Panc1 (cell line): ENCODE measurements around the gene KCNK10. TPM values are rescaled to one million over a fixed set of nuclear protein-coding genes. Genes with fewer than 3 reads are reported as not detected.

Experiments
- ATAC-seq: fragments of 200-7000 bp; cut with Tn5 transposase; 2 replicates; pipeline ENCODE4 v1.9.1; 2020; ENCODE audit warnings: mild to moderate bottlenecking, moderate library complexity
- BruUV-seq: library from RNA; stranded (reverse); fragments of 400-500 nt; replicated peaks from 2 replicates; lab custom pipeline; 2021; lab: Mats Ljungman, UMichigan
- CTCF ChIA-PET: fragments of 300-600 bp; sonication (Branson Sonifier 250); formaldehyde crosslinking; loops from one replicate; lab custom pipeline; 2022; ENCODE audit warnings: antibody characterized with exemption; lab: Charles Lee
- POLR2A ChIA-PET: fragments of 300-600 bp; sonication (Branson Sonifier 250); formaldehyde crosslinking; loops from one replicate; lab custom pipeline; 2022; ENCODE audit warnings: antibody characterized with exemption; lab: Charles Lee
- DNase-seq: peaks from one replicate; pipeline ENCODE4 v3.0.0-alpha.2; 2010; ENCODE audit warnings: low read depth, low spot score
- H3K27ac ChIP-seq: 2 replicates; pipeline ENCODE4 v1.5.1; 2011; ENCODE audit warnings: mild to moderate bottlenecking, low read length, inconsistent platforms
- H3K27me3 ChIP-seq: fragments of 200-500 bp; sonication (Bioruptor generic); 2 replicates; pipeline ENCODE4 v1.6.0; 2014; ENCODE audit warnings: low read length, inconsistent platforms; ENCODE audit not compliant: control insufficient read depth, insufficient read depth
- H3K36me3 ChIP-seq: fragments of 200-500 bp; sonication (Bioruptor generic); 2 replicates; pipeline ENCODE4 v1.5.1; 2014; ENCODE audit warnings: inconsistent platforms, mild to moderate bottlenecking, low read length, moderate library complexity; ENCODE audit not compliant: control insufficient read depth, insufficient read depth
- H3K4me1 ChIP-seq: 2 replicates; pipeline ENCODE4 v1.5.1; 2011; ENCODE audit warnings: inconsistent platforms, mild to moderate bottlenecking, low read length, moderate library complexity; ENCODE audit not compliant: control insufficient read depth, insufficient read depth
- H3K4me3 ChIP-seq, 2 experiments: 2 replicates each; pipeline ENCODE4 v1.5.1; 2011 to 2012; ENCODE audit warnings: low read depth in 2 of 2, low read length in 2 of 2, mild to moderate bottlenecking in 2 of 2, inconsistent platforms in 1 of 2, moderate library complexity in 1 of 2
- H3K9me3 ChIP-seq: fragments of 200-500 bp; sonication (Bioruptor generic); 2 replicates; pipeline ENCODE4 v1.5.1; 2014; ENCODE audit warnings: low read depth, mild to moderate bottlenecking, inconsistent platforms, low read length, moderate library complexity; ENCODE audit not compliant: control insufficient read depth, insufficient read depth
- CTCF ChIP-seq: fragments of 450-650 bp; IDR thresholded peaks from 2 replicates; pipeline ENCODE4 v1.5.1; 2017; ENCODE audit warnings: mild to moderate bottlenecking
- POLR2AphosphoS5 ChIP-seq: IDR thresholded peaks from 2 replicates; pipeline ENCODE4 v1.6.1; 2012; ENCODE audit warnings: mild to moderate bottlenecking, low read depth, low read length, moderate library complexity
- SIN3A ChIP-seq: IDR thresholded peaks from 2 replicates; pipeline ENCODE4 v1.6.1; 2012; ENCODE audit warnings: low read depth, mild to moderate bottlenecking, low read length, moderate library complexity, borderline replicate concordance; ENCODE audit not compliant: insufficient read depth
- TCF7L2 ChIP-seq: IDR thresholded peaks from 2 replicates; pipeline ENCODE4 v1.6.1; 2011; ENCODE audit warnings: mild to moderate bottlenecking, low read depth, low read length, inconsistent platforms
- in situ Hi-C: cut with HindIII; loops from 2 replicates; pipeline ENCODE4 v1.10.0; 2016; ENCODE audit warnings: low sequenced_read_pairs, low pct_unique_long_range_greater_than_20kb
- intact Hi-C: fragments of 100-400 bp; cut with micrococcal nuclease; formaldehyde crosslinking; loops from one replicate; pipeline ENCODE4 v1.10.0; 2022; ENCODE audit not compliant: unreplicated experiment
- total RNA-seq: library from RNA; stranded (reverse); gene quantifications from one replicate; pipeline ENCODE4 v1.2.1, GENCODE V29; 2021; ENCODE audit not compliant: unreplicated experiment
- TF ChIP-seq, protein P1 (sequence below), 2 experiments: IDR thresholded peaks; 2 replicates each; pipeline ENCODE4 v1.6.1; 2011 to 2012; ENCODE audit warnings: low read depth in 2 of 2, control low read depth in 1 of 2, low read length in 1 of 2, mild to moderate bottlenecking in 1 of 2, moderate library complexity in 1 of 2; ENCODE audit not compliant: insufficient read depth in 1 of 2

Gene KCNK10
- total RNA-seq, 1 experiment from 2014 or later, result 0.28 TPM

- no peak overlapping the region for H3K4me3 ChIP-seq
- CTCF ChIA-PET, result no interaction called here
- POLR2A ChIA-PET, result no interaction called here
- no peak for TF ChIP-seq CTCF
- TF ChIP-seq TCF7L2, result no peak
- TF ChIP-seq POLR2AphosphoS5, result no peak
- TF ChIP-seq SIN3A, result no peak
- TF ChIP-seq, protein P1, sequence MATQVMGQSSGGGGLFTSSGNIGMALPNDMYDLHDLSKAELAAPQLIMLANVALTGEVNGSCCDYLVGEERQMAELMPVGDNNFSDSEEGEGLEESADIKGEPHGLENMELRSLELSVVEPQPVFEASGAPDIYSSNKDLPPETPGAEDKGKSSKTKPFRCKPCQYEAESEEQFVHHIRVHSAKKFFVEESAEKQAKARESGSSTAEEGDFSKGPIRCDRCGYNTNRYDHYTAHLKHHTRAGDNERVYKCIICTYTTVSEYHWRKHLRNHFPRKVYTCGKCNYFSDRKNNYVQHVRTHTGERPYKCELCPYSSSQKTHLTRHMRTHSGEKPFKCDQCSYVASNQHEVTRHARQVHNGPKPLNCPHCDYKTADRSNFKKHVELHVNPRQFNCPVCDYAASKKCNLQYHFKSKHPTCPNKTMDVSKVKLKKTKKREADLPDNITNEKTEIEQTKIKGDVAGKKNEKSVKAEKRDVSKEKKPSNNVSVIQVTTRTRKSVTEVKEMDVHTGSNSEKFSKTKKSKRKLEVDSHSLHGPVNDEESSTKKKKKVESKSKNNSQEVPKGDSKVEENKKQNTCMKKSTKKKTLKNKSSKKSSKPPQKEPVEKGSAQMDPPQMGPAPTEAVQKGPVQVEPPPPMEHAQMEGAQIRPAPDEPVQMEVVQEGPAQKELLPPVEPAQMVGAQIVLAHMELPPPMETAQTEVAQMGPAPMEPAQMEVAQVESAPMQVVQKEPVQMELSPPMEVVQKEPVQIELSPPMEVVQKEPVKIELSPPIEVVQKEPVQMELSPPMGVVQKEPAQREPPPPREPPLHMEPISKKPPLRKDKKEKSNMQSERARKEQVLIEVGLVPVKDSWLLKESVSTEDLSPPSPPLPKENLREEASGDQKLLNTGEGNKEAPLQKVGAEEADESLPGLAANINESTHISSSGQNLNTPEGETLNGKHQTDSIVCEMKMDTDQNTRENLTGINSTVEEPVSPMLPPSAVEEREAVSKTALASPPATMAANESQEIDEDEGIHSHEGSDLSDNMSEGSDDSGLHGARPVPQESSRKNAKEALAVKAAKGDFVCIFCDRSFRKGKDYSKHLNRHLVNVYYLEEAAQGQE (IDR thresholded peaks at IDR 0.05; ENCODE audit: insufficient read depth in 1 of 2, low read depth in 2 of 2, low read length in 1 of 2), result no peak
- H3K9me3 ChIP-seq, result no peaks in the 10 kb centered on the region
- no TSS peak for BruUV-seq
- ATAC-seq (no peak), DNase-seq (no peak)
- H3K27me3 ChIP-seq, result peaks cover 6% of the 10 kb centered on the region; the same call in 1 of the 2 replicates
- H3K36me3 ChIP-seq, result no peaks in the 10 kb centered on the region
- intact Hi-C loops (no loop called here), in situ Hi-C loops (no loop called here)
- H3K27ac ChIP-seq, result no peak overlapping the region
- H3K4me1 ChIP-seq, result no peaks in the 10 kb centered on the region
Observed at GRCh38 chr14:88194531-88194930, 128.5 kb downstream of the KCNK10 start.

- intact Hi-C loops, result no loop called here
- ChIA-PET CTCF (no interaction called here), POLR2A (no interaction called here)
- Histone ChIP-seq H3K4me3 (no peak overlapping the region), H3K36me3 (no peaks in the 10 kb centered on the region), H3K4me1 (0 out of 2 replicates have a peak, but pooled peaks cover 2% of the 10 kb centered on the region), H3K27ac (no peak overlapping the region), H3K27me3 (peaks cover 6% of the 10 kb centered on the region; the same call in 1 of the 2 replicates), H3K9me3 (no peaks in the 10 kb centered on the region)
- ATAC-seq (no peak), DNase-seq (no peak)
- BruUV-seq, result no TSS peak
- in situ Hi-C loops, result no loop called here
- no peak for TF ChIP-seq CTCF
- TF ChIP-seq, protein P1 (IDR thresholded peaks at IDR 0.05; ENCODE audit: insufficient read depth in 1 of 2, low read depth in 2 of 2, low read length in 1 of 2), result no peak
- TF ChIP-seq SIN3A, result no peak
- no peak for TF ChIP-seq TCF7L2
- no peak for TF ChIP-seq POLR2AphosphoS5
Observed at GRCh38 chr14:88191605-88192004, 131.5 kb downstream of the KCNK10 start.
